HCEC 1CT (cell line): ENCODE results near the gene DHRS2.
"Not testable (repeated sequence)": the region's sequence is repeated elsewhere in the genome, so short reads cannot be mapped to it uniquely, and the experiment has no call there.

Source experiments
- DNase-seq: peaks from one replicate; pipeline ENCODE4 v3.0.0-alpha.2; 2017

Gene DHRS2

DNA sequence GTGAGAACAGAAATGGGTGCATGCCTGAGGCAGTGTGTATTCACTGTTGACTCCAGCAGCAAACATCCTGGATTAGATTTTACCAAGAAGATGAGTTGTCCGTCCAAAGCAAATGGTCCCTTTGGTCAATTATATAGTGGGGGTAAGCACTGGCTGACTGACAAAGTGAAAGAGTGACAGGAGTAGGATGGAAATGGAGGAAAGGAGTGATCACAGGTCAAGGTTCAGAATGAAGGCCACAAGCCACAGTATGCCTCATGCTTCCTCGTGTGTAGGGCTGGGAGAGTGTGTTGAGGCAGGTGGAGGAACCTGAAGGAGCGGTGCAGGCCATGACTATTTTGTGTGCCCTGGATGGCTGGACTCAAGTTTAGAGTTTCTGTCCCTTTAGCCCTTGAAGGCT is 14.3 kb downstream of the DHRS2 start:
- no peak for DNase-seq

DNA sequence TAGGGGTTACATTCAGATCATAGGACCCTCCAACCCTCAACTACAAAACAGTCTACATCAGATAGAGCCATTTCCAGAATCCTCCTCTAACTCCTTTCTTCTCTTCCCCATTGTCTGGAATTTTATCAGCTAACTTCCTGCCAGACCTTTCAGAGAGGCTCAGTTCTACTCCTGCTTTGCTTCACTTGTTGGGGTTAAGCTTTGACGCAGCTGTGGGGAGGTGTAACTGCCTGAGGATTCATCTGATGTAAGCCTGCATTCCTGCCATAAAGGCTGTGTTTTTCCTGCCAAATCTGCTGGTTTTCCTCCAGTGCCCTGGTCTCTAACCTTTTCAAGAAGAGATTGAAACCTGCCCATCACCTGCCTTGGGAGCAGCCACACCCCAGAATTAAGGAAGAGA is 16.9 kb downstream of the DHRS2 start:
- no peak for DNase-seq

GRCh38 chr14:23654231-23654630 is 18.1 kb downstream of the DHRS2 start:
- no peak for DNase-seq

- DNase-seq, result no peak
Observed at GRCh38 chr14:23657959-23658470, 21.9 kb downstream of the DHRS2 start.

GRCh38 chr14:23660290-23661226 is 24.4 kb downstream of the DHRS2 start:
- no peak for DNase-seq

DNA sequence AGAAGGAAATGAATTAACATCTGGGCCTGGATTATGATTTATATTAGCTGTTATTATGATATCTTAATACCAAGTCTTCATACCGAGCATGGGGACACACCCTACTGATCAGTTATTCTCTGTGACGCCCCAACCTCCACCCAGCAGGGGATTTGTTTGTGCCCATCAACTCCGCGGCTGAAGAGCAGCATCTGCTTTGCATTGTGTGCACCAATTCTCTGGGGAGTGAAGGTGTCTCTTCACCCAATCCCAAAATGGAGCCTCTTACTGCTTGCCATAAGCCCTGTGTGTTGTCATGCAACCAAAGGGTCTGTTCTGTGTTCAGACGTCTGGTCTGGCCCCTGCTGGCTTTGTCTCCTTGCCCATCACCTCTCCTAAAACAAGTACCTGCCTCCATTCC is 25.4 kb downstream of the DHRS2 start:
- DNase-seq, result no peak

GRCh38 chr14:23663127-23663526 is 27.0 kb downstream of the DHRS2 start:
- DNase-seq, result no peak

GRCh38 chr14:23663711-23664110 is 27.5 kb downstream of the DHRS2 start:
- no peak for DNase-seq

GRCh38 chr14:23664207-23664885 is 28.2 kb downstream of the DHRS2 start:
- DNase-seq, result no peak

- no peak for DNase-seq
Observed at GRCh38 chr14:23665302-23666016, 29.3 kb downstream of the DHRS2 start.

DNA sequence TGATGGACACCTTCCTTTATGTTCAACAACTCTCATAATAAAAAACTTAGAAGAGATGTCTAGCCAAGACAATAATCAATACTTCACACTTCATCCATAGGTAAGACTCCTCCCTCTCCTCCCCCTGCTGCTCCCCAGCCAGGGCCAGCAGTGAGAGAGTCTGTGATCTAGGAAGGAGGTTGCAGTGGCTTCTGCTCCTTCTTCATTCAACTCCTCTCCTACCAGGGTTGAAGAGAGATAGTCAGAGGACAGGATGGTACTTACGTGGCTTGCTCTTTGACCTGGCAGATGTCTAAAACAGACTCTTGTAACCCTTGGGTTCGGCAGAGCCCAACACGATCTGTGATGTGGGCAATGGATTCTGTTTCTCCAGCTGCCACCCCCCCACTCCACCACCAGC is 31.0 kb downstream of the DHRS2 start:
- no peak for DNase-seq

DNA sequence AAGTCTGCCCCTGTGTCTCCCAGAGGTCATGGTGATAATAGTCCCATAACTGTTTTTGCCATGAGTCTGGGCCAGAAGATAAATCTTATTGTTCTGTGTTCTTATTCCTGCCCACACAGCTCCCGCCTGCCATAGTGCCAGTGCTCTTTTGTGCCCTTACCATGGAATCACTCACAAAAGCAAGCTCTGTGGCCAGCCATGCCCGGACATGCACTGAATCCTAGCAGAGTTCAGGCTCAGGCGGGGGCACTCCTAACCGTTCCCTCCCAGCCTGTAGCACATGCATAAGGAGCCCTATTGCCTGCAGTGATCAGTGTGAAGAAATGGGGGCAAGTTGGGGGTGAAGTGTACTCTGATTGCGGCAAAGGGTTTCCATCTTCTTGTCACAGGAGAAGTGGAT is 33.3 kb downstream of the DHRS2 start:
- DNase-seq, result no peak

DNA sequence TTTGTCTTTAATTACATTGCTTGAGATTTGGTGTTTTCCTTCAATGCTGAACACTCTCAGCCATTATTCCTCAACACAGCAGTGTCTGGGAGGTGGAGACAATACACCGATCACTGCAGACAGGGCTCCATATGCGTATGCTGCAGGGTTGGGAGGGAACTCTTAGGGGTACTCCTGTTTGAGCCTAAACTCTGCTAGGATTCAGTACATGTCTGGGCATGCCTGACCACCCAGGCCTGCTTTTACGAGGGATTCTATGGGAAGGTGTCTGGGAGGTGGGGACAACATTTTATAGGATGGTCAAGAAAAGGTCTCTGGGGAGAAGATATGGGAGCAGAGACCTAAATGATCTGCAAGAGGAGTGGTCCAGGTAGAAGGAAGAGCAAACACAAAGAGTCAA is 34.3 kb downstream of the DHRS2 start:
- no peak for DNase-seq

DNA sequence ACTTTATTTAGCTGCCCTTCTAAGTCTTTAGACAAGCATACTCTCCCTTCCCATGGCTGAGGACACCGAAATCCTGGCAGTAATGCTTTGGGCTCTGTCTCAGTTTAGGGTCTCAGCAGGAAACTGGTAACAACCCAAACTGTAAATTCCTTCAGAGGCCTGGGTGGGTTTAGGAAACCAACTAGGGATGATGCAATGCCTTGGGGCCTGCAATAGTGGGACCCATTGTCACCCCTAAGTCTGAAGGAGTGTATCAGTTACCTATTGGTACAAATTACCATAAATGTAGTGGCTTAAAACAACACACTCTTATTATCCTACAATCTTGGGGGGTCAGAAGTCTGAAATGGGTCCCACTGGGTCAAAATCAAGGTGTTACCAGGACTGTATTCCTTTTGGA is 36.0 kb downstream of the DHRS2 start:
- no peak for DNase-seq

- DNase-seq, result no peak
Observed at GRCh38 chr14:23675337-23675736, 39.2 kb downstream of the DHRS2 start.

DNA sequence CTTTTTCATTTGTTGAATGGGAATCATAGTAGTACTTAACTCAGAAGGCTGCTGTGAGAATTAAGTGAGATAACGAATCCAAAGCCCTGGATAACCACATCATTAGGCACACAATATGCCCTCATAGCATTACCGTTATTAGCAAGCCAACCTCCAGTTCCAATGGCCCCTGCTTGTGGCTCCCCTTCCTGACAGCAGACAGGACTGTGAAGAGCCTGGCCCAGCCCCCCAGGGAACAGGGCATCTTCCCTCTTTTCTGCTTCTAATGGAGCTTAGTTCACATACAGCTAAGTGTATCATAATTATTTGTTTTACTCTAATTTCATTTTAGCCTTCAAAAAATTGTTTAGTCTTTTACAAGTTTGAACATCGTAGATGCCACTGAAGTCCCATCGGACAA is 39.7 kb downstream of the DHRS2 start:
- no peak for DNase-seq

DNA sequence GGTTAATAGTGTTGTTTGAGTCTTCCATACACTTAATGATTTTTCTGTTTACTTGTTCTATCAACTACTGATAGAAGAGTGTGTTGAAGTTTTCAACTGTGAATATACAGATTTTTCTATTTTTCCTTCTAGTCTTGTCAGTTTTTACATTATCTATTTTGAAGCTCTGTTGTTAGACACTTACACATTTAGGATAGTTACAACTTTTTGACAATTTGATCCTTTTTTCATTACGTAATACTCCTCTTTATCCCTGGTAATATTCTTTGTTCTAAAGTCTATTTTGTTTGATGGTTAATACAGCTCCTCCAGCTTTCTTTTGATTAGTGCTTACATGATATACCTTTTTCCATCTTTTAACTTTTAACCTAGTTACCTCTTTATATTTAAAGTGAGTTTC is 45.2 kb downstream of the DHRS2 start:
- no peak for DNase-seq

DNA sequence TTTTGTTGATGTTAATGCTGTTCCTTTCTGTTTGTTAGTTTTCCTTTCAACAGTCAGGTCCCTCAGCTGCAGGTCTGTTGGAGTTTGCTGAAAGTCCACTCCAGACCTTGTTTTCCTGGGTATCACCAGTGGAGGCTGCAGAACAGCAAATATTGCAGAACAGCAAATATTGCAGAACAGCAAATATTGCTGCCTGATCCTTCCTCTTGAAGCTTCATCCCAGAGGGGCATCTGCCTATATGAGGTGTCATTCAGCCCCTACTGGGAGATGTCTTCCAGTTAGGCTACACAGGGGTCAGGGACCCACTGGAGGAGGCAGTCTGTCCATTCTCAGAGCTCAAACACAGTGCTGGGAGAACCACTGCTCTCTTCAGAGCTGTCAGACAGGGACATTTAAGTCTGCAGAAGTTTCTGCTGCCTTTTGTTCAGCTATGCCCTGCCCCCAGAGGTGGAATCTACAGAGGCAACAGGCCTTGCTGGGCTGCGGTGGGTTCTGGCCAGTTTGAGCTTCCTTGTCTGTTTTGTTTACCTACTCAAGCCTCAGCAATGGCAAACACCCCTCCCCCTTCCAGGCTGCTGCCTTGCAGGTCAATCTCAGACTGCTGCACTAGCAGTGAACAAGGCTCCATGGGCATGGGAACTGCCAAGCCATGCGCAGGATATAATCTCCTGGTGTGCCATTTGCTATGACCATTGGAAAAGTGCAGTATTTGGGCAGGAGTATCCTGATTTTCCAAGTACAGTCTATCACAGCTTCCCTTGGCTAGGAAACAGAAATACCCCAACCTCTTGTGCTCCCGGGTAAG is 53.7 kb downstream of the DHRS2 start:
- not testable (repeated sequence) for DNase-seq

- no peak for DNase-seq
Observed at GRCh38 chr14:23692416-23692815, 56.3 kb downstream of the DHRS2 start.

GRCh38 chr14:23693252-23693775 is 57.1 kb downstream of the DHRS2 start:
- DNase-seq, result no peak

- DNase-seq, result no peak
Observed at GRCh38 chr14:23694085-23694948, 58.2 kb downstream of the DHRS2 start.
